Stimulated activated CD8-positive, alpha-beta memory T cell treated with anti-CD3 and anti-CD28 coated beads, Interleukin-7, amount 100 ng/mL, for 24 hours (primary cell): ENCODE data around the gene SHB.

ENCODE experiments used
- DNase-seq: peaks from one replicate; pipeline ENCODE4 v3.0.0-alpha.2; 2020; ENCODE audit warnings: low read depth

The SHB gene

GRCh38 chr9:37988602-37989001, 80.4 kb downstream of the SHB start:
- DNase-seq: no peak

DNA sequence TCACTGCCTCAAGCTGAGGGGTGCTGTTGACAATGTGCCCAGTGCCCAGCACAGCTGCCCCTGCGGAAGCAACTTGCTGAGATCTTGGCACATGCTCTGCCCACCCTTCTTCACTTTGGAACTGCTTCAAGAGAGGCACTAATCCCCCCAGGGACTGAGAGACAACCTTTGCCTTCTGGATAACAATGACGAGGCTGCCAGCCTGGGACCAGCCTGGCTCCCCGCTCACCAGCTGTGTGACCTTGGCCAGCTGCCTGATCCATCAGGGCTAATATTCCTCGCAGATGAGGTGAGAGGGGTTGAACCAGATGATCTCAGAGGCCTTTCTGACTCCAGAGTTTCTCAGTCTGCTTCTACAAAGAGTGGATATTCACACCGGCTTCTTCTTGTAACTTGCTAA, 81.0 kb downstream of the SHB start:
- no peak for DNase-seq

DNA sequence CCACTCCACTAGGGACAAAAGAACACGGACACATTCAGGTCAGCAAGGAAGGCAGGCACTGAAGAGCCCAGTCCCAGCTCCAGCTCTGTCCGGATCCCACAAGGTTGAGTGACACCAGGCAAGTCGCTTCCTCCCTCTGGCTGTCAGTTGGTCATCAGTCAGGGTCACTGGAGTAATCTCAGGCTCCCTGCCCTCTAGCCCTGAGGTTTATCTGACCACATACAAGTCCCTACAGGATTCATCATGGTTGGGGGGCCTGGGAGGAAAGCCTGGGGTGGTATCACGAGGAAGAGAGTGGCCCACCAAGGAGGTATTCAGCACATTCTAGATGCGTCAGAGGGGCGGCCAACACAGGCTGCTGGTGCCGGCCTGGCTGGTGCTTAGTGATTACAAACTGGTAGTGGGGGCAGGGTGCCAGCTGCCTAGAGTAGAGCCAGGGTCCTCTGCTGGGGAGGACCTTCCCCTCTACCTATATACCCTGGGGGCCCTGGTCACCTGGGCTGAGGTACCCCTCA, 81.5 kb downstream of the SHB start:
- DNase-seq: no peak

GRCh38 chr9:37986771-37987258, 82.2 kb downstream of the SHB start:
- DNase-seq: no peak

DNA sequence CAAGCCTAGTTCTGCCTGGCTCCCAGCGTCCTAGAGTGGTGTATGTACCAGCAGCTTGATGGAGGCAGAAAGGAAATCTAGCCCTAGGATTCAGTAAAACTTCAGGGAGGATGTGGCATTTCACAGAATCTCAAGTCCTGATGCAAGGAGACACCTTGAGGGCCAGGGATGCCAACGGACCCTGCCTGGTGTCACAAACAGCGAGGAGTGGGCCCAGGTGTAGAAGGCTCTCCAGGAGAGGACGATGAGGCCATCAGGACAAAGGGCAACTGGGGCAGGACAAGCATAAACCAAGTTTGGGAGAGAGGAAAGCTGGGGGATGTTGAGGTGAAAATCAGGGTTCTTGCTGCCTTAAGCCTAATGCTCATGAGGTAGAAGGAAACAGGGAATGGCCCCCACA, 83.0 kb downstream of the SHB start:
- DNase-seq: no peak

- DNase-seq: no peak
These were observed 84.1 kb downstream of the SHB start for GRCh38 chr9:37984672-37985611.

GRCh38 chr9:37984278-37984671, 84.8 kb downstream of the SHB start:
- no peak for DNase-seq

DNA sequence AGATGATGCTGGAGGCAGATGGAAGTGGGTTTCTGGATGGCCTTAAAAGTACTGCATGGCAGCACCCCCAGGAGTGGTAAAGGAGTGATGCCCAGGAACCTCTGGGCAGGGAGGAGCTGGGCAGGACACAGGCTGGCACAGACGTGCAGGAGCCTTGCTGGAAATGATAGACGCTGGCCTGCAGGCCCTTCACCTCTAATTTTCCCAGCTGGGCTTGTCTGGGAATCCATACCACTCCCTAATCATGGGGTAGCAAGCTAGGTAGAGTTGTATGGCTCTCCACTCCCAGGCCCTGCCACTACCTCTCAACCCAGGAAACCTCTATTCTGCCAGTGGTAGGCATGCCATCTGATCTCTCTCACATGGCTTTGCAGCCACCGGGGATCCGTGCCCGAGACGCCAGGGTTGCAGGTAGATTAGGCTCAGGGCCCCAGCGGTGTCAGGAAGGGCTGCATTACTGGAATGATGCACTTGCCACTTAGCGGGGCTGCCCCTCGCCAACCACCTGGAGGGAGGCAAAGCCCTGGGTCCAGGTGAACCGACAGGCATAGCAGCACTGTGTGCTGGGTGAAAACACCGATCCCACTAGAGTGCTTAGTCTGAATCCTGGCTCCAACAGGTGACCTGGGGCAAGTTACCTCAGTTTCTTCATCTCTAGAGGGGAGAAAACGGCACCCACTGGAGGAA, 85.5 kb downstream of the SHB start:
- no peak for DNase-seq

DNA sequence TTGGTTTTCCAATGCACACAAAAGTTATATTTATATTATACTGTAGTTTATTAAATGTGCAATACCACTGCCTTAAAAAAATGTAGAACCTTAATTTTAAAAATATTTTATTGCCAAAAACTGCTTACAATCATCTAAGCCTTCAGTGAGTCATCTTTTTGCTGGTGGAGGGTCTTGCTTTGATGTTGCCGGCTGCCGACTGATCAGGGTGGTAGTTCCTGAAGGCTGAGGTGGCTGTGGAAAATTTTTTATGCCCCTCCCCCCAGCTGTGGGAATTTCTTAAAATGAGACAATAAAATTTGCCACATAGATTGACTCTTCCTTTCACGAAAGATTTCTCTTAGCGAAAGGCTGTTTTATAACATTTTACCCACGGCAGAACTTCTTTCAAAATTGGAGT, 89.2 kb downstream of the SHB start:
- DNase-seq: no peak

DNA sequence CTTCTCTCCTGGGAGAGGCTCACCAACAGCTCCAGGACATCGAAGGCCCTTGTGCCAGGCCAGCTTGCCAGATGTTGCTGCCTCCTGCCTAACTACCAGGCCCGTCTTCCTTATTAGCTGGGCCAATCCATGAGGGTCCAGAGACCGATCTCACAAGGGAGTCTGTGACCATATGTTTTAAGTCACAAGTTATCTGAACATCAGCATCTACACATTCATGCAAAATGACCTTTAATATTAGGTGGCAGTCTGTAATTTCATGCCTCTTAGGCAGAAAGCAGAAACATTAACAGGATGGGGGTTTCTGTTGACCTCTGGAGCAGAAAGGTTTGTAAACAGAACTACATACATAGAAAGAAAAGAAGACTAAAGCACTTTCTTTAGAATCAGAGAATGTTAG, 90.0 kb downstream of the SHB start:
- no peak for DNase-seq

GRCh38 chr9:37978481-37978864, 90.6 kb downstream of the SHB start:
- no peak for DNase-seq

- no peak for DNase-seq
These were observed 91.1 kb downstream of the SHB start for GRCh38 chr9:37977851-37978480.

GRCh38 chr9:37976714-37977477, 92.1 kb downstream of the SHB start:
- no peak for DNase-seq

DNA sequence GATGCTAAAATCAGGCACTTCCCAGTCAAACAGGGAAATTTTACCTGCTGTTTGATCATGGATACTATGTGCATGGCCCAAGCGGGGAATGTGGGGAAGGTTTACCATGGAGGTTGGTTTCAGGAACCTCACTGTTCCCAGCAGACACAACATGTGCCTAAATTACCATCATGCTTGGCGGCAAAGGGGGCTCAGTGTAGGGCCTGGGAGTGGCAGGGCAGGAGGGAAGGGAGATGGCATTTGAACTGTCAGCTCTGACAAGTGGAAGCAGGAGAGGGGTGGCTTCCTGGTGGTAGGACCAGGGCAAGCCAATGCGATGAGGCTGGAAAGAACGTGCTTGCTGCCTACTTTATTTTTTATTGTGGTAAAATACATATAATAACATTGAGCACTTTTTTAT, 93.4 kb downstream of the SHB start:
- no peak for DNase-seq

DNA sequence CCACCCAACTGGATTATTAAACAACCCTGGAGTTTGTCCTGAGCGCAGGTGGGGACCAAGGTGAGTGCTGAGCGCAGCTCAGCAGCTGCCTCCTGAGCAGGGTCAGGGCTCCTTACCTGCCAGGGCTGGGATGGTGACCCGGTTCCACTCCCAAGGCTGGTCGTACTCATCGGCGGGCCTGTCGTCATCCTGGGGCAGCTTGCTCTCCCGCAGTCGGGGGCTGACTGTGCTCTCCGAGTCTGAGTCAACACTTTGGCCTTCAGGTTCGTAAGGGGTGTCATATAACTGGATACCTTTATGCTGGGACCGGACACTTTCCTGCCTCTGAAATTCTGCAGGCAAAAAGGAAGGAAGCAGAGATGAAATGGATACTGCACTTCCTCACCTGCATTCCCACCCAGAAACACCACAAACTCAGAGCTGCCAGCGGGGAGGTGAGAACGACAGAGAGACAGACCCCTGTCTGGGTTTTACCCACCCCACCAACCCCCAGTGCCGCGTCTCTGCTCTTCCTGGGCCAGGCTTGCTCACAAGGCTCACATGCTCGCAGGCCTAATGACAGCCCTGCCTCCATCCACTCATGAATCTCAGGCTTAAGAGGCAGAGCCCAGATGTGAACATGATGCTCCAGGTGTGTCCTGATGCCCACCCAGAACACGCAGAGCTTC, 94.4 kb downstream of the SHB start:
- no peak for DNase-seq

DNA sequence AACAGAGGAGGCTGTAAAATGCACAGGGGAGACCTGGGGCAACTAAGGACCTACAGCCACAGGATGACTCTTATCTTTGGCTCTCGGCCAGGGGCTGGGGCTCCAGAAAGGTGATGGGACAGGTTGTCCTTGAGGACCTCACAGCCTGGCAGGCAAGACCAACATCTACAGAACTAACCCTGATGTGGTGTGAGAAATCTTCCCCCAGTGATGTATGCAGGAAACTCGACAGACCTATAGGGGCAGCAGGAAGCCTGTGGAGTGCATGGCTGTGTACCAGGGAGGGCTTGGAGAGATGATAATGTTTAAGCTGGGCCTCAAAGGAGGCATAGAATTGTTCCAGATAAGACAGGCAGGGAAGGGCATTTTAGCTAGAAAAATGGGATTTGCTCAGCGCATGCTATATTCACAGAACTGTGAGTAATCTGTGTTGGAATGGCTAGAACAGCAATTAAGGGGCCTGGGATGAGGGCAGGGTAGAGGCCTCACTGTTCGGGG, 96.6 kb downstream of the SHB start:
- DNase-seq: no peak

DNA sequence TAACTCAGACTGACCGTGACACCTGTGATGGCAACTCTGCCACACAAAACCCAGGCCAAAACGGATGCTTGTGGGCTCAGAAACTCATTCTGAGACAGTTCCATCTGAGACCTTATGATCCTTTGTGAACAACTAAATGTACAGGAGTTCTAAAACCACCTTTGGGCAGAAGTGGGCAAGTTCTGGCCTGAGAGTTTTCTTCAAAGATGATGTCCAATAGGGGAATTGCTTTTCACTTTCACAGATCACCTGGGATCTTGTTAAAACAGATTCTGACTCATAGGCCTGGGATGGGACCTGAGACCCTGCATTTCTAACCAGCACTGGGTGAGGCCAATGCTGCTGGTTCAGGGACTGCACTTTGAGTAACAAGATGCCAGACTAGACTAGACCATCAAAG, 97.3 kb downstream of the SHB start:
- DNase-seq: no peak

DNA sequence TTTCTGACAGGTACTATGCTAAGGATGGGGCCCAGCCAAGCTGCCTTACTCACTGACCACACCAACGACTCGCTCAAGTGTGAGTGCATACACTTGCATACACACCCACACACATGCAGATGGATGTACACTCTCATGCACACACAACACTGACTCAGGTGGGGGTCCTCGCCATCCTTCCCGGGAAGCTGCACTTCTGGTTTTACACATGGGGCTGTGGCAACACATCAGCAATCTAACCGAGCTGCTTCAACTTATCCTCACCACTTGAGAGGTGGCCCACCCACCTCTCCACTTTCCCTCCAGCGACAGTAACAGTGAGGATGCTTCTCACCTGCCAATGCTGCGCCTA, 97.9 kb downstream of the SHB start:
- DNase-seq: no peak

- no peak for DNase-seq
These were observed 98.5 kb downstream of the SHB start for GRCh38 chr9:37970301-37971107.

DNA sequence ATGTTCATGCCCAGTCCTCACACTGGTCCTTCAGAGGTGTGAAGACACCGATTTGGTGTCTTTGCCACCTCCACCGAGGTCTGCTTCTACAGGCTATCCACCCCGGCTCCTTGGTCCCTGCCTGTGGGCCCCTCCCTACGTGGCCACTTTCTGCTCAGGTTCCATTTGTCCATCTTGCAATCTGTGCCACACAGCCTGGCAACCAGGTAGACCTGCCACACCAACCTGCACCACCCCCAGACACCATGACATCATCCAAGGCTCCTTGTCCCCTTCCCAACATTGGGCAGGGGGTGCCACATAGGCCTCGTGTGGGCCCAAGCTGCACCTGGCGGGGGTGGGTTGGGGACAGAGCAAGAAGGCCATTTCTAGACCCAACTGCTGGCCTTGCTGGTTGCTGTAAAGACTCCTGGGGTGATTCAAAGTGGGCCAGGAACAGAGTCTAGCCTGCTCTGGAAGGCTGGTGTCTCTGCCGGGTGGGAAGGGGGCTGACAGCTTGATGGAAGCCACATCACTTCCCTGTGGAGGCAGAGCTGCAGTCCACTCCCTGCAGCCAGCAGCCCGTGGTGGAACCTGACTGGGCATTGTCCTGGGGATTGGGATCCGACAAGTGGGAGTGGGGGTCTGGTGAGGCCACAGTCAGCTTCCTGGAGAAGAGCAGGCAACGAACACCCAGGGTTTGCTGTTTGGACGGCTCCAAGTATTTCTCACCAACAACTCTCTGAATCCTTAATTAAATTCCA, 99.3 kb downstream of the SHB start:
- no peak for DNase-seq
